Hepatic stellate cell (primary cell): ENCODE measurements around the gene IGFN1.
"Not testable (repeated sequence)": the region's sequence is repeated elsewhere in the genome, so short reads cannot be mapped to it uniquely, and the experiment has no call there.

Experiments used
- DNase-seq: peaks from one replicate; pipeline ENCODE4 v3.0.0; 2011; ENCODE audit warnings: low spot score

IGFN1 gene

GRCh38 chr1:201218409-201218808 lies 27.8 kb downstream of the IGFN1 start:
- no peak for DNase-seq

GRCh38 chr1:201219481-201220387 lies 29.1 kb downstream of the IGFN1 start:
- no peak for DNase-seq

- DNase-seq = no peak
These were observed 29.7 kb downstream of the IGFN1 start for GRCh38 chr1:201220388-201220715.

- DNase-seq = no peak
These were observed 30.7 kb downstream of the IGFN1 start for GRCh38 chr1:201221201-201221846.

GRCh38 chr1:201222125-201222524 lies 31.5 kb downstream of the IGFN1 start:
- no peak for DNase-seq

GRCh38 chr1:201223852-201224665 lies 33.4 kb downstream of the IGFN1 start:
- no peak for DNase-seq

GRCh38 chr1:201224666-201225370 lies 34.2 kb downstream of the IGFN1 start:
- no peak for DNase-seq

GRCh38 chr1:201226178-201226514 lies 35.5 kb downstream of the IGFN1 start:
- no peak for DNase-seq

GRCh38 chr1:201226859-201227488 lies 36.4 kb downstream of the IGFN1 start:
- no peak for DNase-seq

- no peak for DNase-seq
These were observed 37.7 kb downstream of the IGFN1 start for GRCh38 chr1:201228011-201228983.

- no peak for DNase-seq
These were observed 38.5 kb downstream of the IGFN1 start for GRCh38 chr1:201229095-201229494.

- no peak for DNase-seq
These were observed 39.4 kb downstream of the IGFN1 start for GRCh38 chr1:201229771-201230635.

GRCh38 chr1:201230676-201231075 lies 40.1 kb downstream of the IGFN1 start:
- no peak for DNase-seq

GRCh38 chr1:201239646-201240045 lies 49.0 kb downstream of the IGFN1 start:
- not testable (repeated sequence) for DNase-seq

- DNase-seq = no peak
These were observed 49.5 kb downstream of the IGFN1 start for GRCh38 chr1:201240171-201240570.

GRCh38 chr1:201241736-201242135 lies 51.1 kb downstream of the IGFN1 start:
- DNase-seq = no peak

GRCh38 chr1:201245082-201245481 lies 54.5 kb downstream of the IGFN1 start:
- DNase-seq = no peak

GRCh38 chr1:201248721-201249559 lies 58.3 kb downstream of the IGFN1 start:
- no peak for DNase-seq
